ENCODE data around the gene MEST.

DNA sequence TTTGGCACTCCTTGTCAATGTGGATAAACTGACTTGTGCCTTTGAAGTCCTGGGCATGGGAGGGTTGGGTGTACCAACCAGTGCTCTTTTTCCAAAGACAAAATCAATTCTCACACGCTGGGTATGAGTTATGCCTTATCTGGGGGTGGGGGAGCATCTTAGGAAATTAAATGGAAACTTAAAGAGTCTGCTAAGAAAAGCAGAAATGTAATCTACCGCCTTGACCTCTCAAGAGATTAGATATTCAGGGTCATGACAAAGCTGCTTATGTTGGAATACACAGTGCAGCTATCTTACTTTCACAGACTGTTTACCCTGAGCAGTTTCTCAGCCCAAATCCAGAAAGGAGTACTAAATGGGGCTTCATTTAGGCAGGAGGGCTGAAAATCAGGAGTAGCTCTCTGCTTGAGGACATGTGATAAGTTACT, 2.6 kb downstream of the MEST start:
- TF ChIP-seq CTCF (IDR thresholded peaks at IDR 0.05) (no peak), POLR2A (IDR thresholded peaks at IDR 0.05) (no peak), EP300 (IDR thresholded peaks at IDR 0.05) (no peak)
